ENCODE measurements around the gene KRT10. TPM values are rescaled to one million over a fixed set of nuclear protein-coding genes. Genes with fewer than 3 reads are reported as not detected.

Gene KRT10
- total and polyA plus RNA-seq, 9 of the 15 experiments (the other 6 are each of a cell fraction or from before 2014, with no cell fraction given) = 47.0 to 179 (median 76.2) TPM

DNA sequence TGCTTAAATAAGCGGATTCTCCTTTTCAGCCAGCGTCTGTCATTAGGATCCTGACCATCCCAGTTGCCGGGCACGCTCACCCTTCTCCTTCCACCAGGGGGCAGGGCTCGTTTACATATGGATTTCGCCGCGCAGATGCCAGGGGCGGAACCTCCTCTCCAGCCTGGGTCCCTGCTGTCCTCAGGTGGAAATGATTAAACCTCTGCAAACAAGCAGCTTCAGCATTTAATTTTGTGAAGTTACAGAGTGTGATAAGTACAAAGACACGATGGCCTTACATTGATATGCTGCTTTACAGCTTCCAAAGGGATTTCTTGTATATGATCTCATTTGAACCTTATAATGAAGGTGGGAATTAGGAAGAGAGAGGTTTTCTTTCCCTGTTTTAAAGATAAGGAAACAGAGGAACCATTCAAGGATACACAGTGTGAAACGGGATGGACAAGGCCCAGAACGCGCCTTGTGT lies 18.8 kb downstream of the KRT10 start (continued):
- TF ChIP-seq, protein P1, sequence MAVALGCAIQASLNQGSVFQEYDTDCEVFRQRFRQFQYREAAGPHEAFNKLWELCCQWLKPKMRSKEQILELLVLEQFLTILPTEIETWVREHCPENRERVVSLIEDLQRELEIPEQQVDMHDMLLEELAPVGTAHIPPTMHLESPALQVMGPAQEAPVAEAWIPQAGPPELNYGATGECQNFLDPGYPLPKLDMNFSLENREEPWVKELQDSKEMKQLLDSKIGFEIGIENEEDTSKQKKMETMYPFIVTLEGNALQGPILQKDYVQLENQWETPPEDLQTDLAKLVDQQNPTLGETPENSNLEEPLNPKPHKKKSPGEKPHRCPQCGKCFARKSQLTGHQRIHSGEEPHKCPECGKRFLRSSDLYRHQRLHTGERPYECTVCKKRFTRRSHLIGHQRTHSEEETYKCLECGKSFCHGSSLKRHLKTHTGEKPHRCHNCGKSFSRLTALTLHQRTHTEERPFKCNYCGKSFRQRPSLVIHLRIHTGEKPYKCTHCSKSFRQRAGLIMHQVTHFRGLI (CRISPR knock-in tag; IDR thresholded peaks at IDR 0.05) = no peak

DNA sequence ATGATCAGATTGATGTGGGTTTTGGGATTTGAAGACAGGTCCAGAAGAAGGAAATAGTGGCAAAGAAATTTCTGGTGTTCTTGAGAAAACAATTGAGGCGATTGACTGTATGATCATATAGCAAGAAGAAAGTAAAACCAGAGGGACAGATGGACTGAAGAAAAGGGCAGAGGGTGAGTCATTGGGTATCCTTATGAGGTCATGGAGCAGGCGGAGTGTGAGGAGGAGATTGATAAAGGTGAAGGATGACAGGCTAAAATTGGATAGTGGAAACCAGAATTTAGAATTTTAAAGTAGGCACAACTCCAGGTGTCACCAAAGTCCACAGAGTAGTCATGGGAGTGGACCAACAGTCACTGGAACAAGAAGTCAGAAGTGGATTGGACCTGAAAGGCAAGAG lies 21.3 kb downstream of the KRT10 start:
- no TSS peak for BruUV-seq (replicated peaks)
- Histone ChIP-seq H4K20me1 (replicated peaks; ENCODE audit: control insufficient read depth, insufficient read depth, low read length) (no peaks in the 10 kb centered on the region), H3K9me3 (replicated peaks; ENCODE audit: control insufficient read depth, insufficient read depth, low read depth, low read length) (no peaks in the 10 kb centered on the region), H3K36me3 (ENCODE audit: control insufficient read depth, insufficient read depth, low read length) (no peaks in the 10 kb centered on the region), H3K4me2 (ENCODE audit: insufficient read depth, low read length) (no peak overlapping the region), H3K79me2 (ENCODE audit: control insufficient read depth, insufficient read depth, low read length) (no peaks in the 10 kb centered on the region), H3K9me1 (ENCODE audit: control insufficient read depth, insufficient read depth, low read length) (no peaks in the 10 kb centered on the region), H3K27ac (ENCODE audit: extremely low read depth, low read depth, low read length) (no peak overlapping the region), H3K27me3 (ENCODE audit: control insufficient read depth in 2 of 2, insufficient read depth in 2 of 2, low read length in 2 of 2) (peaks cover 10 to 29% of the 10 kb centered on the region in 2 experiments), H3K4me3 (no peak overlapping the region), H3K9ac (ENCODE audit: insufficient read depth in 1 of 2, low read depth in 2 of 2, low read length in 2 of 2) (no peak overlapping the region), H2AFZ (ENCODE audit: low read depth, low read length) (no peak overlapping the region), H3K4me1 (replicated peaks in 1 of 2; ENCODE audit: control insufficient read depth in 2 of 2, insufficient read depth in 2 of 2, low read length in 2 of 2) (peaks cover 0 to 5% of the 10 kb centered on the region in 2 experiments; a peak in 1 of 5 replicates)
- FAIRE-seq = no peak
- intact Hi-C loops (cut with micrococcal nuclease) (no loop called here), in situ Hi-C loops (cut with MboI) (loop anchor here (5.0 to 10.0 kb wide), 3 partner anchors 104 to 861 kb away; no protein-coding TSS in a partner anchor)
- no peak for ATAC-seq
- DNase-seq (ENCODE audit: extremely low read depth in 1 of 4, low spot score in 3 of 4) = no peak
- ChIA-PET CTCF (ENCODE audit: low intra/inter-chr PET ratio) (interaction anchor here (0.9 kb wide), 1 partner anchor 847 kb away, joined by 5 read pairs; no protein-coding TSS in a partner anchor), POLR2A (interaction anchor here (0.8 kb wide), 1 partner anchor 651 kb away, joined by 3 read pairs; no protein-coding TSS in a partner anchor)
- WGBS (ENCODE audit: insufficient coverage, low coverage, missing lambda C conversion rate) = 0% methylated on average over 2 of the region's 2 CpGs
- no peak for TF ChIP-seq MBD2 (IDR thresholded peaks at IDR 0.05; ENCODE audit: borderline replicate concordance, low read depth)
- no peak for TF ChIP-seq EHMT2 (IDR thresholded peaks at IDR 0.05)
- TF ChIP-seq, protein P2, sequence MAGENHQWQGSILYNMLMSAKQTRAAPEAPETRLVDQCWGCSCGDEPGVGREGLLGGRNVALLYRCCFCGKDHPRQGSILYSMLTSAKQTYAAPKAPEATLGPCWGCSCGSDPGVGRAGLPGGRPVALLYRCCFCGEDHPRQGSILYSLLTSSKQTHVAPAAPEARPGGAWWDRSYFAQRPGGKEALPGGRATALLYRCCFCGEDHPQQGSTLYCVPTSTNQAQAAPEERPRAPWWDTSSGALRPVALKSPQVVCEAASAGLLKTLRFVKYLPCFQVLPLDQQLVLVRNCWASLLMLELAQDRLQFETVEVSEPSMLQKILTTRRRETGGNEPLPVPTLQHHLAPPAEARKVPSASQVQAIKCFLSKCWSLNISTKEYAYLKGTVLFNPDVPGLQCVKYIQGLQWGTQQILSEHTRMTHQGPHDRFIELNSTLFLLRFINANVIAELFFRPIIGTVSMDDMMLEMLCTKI (IDR thresholded peaks at IDR 0.05; ENCODE audit: partially characterized antibody) = no peak
- no peak for TF ChIP-seq TFAM (CRISPR knock-in tag; conservative IDR thresholded peaks at IDR 0.05)
- TF ChIP-seq PPARD (CRISPR knock-in tag; IDR thresholded peaks at IDR 0.05) = no peak
- no peak for TF ChIP-seq NR3C1 (CRISPR knock-in tag; IDR thresholded peaks at IDR 0.05)
- TF ChIP-seq, protein P3, sequence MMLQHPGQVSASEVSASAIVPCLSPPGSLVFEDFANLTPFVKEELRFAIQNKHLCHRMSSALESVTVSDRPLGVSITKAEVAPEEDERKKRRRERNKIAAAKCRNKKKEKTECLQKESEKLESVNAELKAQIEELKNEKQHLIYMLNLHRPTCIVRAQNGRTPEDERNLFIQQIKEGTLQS (IDR thresholded peaks at IDR 0.05) = peak; percentile 75
- TF ChIP-seq, protein P3 (CRISPR knock-in tag; conservative IDR thresholded peaks at IDR 0.05) = no peak
- no peak for TF ChIP-seq RFX1 (IDR thresholded peaks at IDR 0.05)
- TF ChIP-seq, protein P4, sequence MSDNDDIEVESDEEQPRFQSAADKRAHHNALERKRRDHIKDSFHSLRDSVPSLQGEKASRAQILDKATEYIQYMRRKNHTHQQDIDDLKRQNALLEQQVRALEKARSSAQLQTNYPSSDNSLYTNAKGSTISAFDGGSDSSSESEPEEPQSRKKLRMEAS (CRISPR knock-in tag; IDR thresholded peaks at IDR 0.05) = no peak
- 0 out of 2 replicates have a peak, but pooled peaks have one; percentile 17 for TF ChIP-seq JUNB (CRISPR knock-in tag; conservative IDR thresholded peaks at IDR 0.05)
- no peak for TF ChIP-seq SMARCA4 (IDR thresholded peaks at IDR 0.05)
- TF ChIP-seq CBX8 (IDR thresholded peaks at IDR 0.05; ENCODE audit: borderline replicate concordance, extremely low read depth, low read depth, low read length, poor library complexity, severe bottlenecking) = no peak
- no peak for TF ChIP-seq ZNF561 (CRISPR knock-in tag; conservative IDR thresholded peaks at IDR 0.05)
- TF ChIP-seq POLR2B (IDR thresholded peaks at IDR 0.05; ENCODE audit: low read depth, partially characterized antibody) = no peak
- TF ChIP-seq LEF1 (IDR thresholded peaks at IDR 0.05) = no peak
- TF ChIP-seq ZNF165 (CRISPR knock-in tag; IDR thresholded peaks at IDR 0.05; ENCODE audit: borderline replicate concordance) = no peak
- TF ChIP-seq SMARCB1 (IDR thresholded peaks at IDR 0.05; ENCODE audit: insufficient read length, low read depth) = no peak
